H1 (cell line): ENCODE results near the gene TBX6. TPM values are rescaled to one million over a fixed set of nuclear protein-coding genes. Genes with fewer than 3 reads are reported as not detected.
A peak's percentile ranks its signal among the peaks of the same experiment; 100 is the strongest.

Experiments used
- CHD2 ChIP-seq: IDR thresholded peaks from 2 replicates; pipeline ENCODE4 v1.6.1; 2012; ENCODE audit warnings: low read length, improper control_type of control experiment
- E2F6 ChIP-seq: IDR thresholded peaks from 2 replicates; pipeline ENCODE4 v1.6.1; 2012; ENCODE audit warnings: inconsistent platforms
- EP300 ChIP-seq, 2 experiments: IDR thresholded peaks; 1 replicate in 1 of 2; 2 replicates in 1 of 2; pipeline ENCODE4 v1.6.1; 2011 to 2012; ENCODE audit warnings: low read depth in 2 of 2, low read length in 2 of 2, mild to moderate bottlenecking in 2 of 2, borderline replicate concordance in 1 of 2, inconsistent platforms in 1 of 2, moderate library complexity in 1 of 2
- SIN3A ChIP-seq, 2 experiments: IDR thresholded peaks in 1 of 2; conservative IDR thresholded peaks in 1 of 2; 2 replicates each; pipeline ENCODE4 v1.6.1; 2011 to 2012; ENCODE audit warnings: low read length in 2 of 2, improper control_type of control experiment in 1 of 2, low read depth in 1 of 2, mild to moderate bottlenecking in 1 of 2
- SIX5 ChIP-seq: IDR thresholded peaks from 2 replicates; pipeline ENCODE4 v1.6.1; 2011; ENCODE audit warnings: mild to moderate bottlenecking, low read depth, low read length
- SP1 ChIP-seq: IDR thresholded peaks from 2 replicates; pipeline ENCODE4 v1.6.1; 2011; ENCODE audit warnings: low read depth, low read length
- polyA plus RNA-seq, 7 experiments: library from polyadenylated mRNA; depleted of rRNA in 3 of 7; stranded (reverse) in 5 of 7; unstranded in 2 of 7; fragments of >200 nt in 5 of 7; fragments of 200-250 nt in 2 of 7; gene quantifications; 1 replicate in 5 of 7; 2 replicates in 1 of 7; 4 replicates in 1 of 7; pipeline versions ENCODE4 v1.2.1 to v1.2.3, GENCODE V29; 2011 to 2013; ENCODE audit warnings: missing spikeins in 2 of 7, mixed read lengths in 2 of 7
- total RNA-seq: library from RNA; stranded (reverse); fragmentation: NEBNext Ultra II Directional; extraction: Animal tissue kit (Norgen Biotek cat#: 25700); gene quantifications from 2 replicates; pipeline ENCODE4 v1.2.1, GENCODE V29; 2021

TBX6 gene
- total and polyA plus RNA-seq, 2 of the 8 experiments (the other 6 are each of a cell fraction or from before 2014, with no cell fraction given) = 2.2 to 2.8 TPM

- 0 out of 2 replicates have a peak, but pooled peaks have one; percentile 25 for TF ChIP-seq SP1
- peak; percentile 93 to 98 for TF ChIP-seq SIN3A (conservative IDR thresholded peaks at IDR 0.05 in 1 of 2, IDR thresholded peaks at IDR 0.05 in 1 of 2; ENCODE audit: low read depth in 1 of 2, low read length in 2 of 2)
- peak in 1 of 2 experiments; percentile 51; a peak in 1 of 3 replicates for TF ChIP-seq EP300 (IDR thresholded peaks at IDR 0.05; ENCODE audit: borderline replicate concordance in 1 of 2, low read depth in 2 of 2, low read length in 2 of 2)
- TF ChIP-seq SIX5 = no peak
- TF ChIP-seq CHD2 = peak; percentile 81
- peak; percentile 99 for TF ChIP-seq E2F6
Observed at GRCh38 chr16:30052671-30053372, 38.9 kb downstream of the TBX6 start (continued).
